Endothelial cell of umbilical vein (primary cell): ENCODE data around the gene ATXN7L1. TPM values are rescaled to one million over a fixed set of nuclear protein-coding genes. Genes with fewer than 3 reads are reported as not detected.

Experiments used
- BruUV-seq: library from RNA; stranded (reverse); fragments of 400-500 nt; replicated peaks from 2 replicates; lab custom pipeline; 2021; lab: Mats Ljungman, UMichigan
- CTCF ChIA-PET: fragments of 300-600, 350-600 bp; sonication (Branson Sonifier 250); formaldehyde crosslinking; loops from one replicate; lab custom pipeline; 2021; ENCODE audit warnings: antibody characterized with exemption, inconsistent platforms; lab: Charles Lee
- POLR2A ChIA-PET: fragments of 300-600, 350-600 bp; sonication (Branson Sonifier 250); formaldehyde crosslinking; loops from one replicate; lab custom pipeline; 2021; ENCODE audit warnings: antibody characterized with exemption, inconsistent platforms; lab: Charles Lee
- DNase-seq: peaks from one replicate; pipeline ENCODE4 v3.0.0-alpha.2; 2011; ENCODE audit warnings: low read depth, low spot score
- FAIRE-seq: peaks from 2 replicates; lab custom pipeline; 2011; peaks lifted over from hg19 to GRCh38; lab: Jason Lieb, UNC
- H2AFZ ChIP-seq: 2 replicates; pipeline ENCODE4 v1.6.0; 2012; ENCODE audit warnings: low read depth, low read length, control low read depth, inconsistent platforms
- H3K27ac ChIP-seq: 2 replicates; pipeline ENCODE4 v1.5.1; 2011; ENCODE audit warnings: low read depth, mild to moderate bottlenecking, control low read depth, low read length, moderate library complexity; ENCODE audit not compliant: insufficient read depth
- H3K27me3 ChIP-seq, 2 experiments: 2 replicates each; pipeline versions ENCODE4 v1.6.0 to v1.6.1; 2011; ENCODE audit warnings: low read length in 2 of 2, mixed read lengths in 1 of 2; ENCODE audit not compliant: control insufficient read depth in 2 of 2, insufficient read depth in 2 of 2
- H3K36me3 ChIP-seq, 2 experiments: 2 replicates in 1 of 2; 3 replicates in 1 of 2; pipeline ENCODE4 v1.5.1; 2011; ENCODE audit warnings: low read length in 2 of 2, mild to moderate bottlenecking in 1 of 2, moderate library complexity in 1 of 2; ENCODE audit not compliant: control insufficient read depth in 2 of 2, insufficient read depth in 2 of 2; ENCODE audit errors: extremely low read depth in 1 of 2
- H3K4me1 ChIP-seq: 3 replicates; pipeline ENCODE4 v1.5.1; 2011; ENCODE audit warnings: mild to moderate bottlenecking, low read length; ENCODE audit not compliant: control insufficient read depth, insufficient read depth; ENCODE audit errors: extremely low read depth
- H3K4me2 ChIP-seq: 2 replicates; pipeline ENCODE4 v1.6.1; 2011; ENCODE audit warnings: low read length, control low read depth, mixed read lengths; ENCODE audit not compliant: insufficient read depth
- H3K4me3 ChIP-seq, 3 experiments: fragments of 200-600 bp in 1 of 3; sonication (generic), shearing (Covaris generic) in 1 of 3; replicated peaks in 1 of 3; 2 replicates each; pipeline ENCODE4 v1.5.1; 2011 to 2016; ENCODE audit warnings: control low read depth in 3 of 3, low read length in 3 of 3, mild to moderate bottlenecking in 2 of 3, inconsistent platforms in 1 of 3, low read depth in 1 of 3, moderate library complexity in 1 of 3; ENCODE audit not compliant: insufficient read depth in 1 of 3
- H3K79me2 ChIP-seq: 2 replicates; pipeline ENCODE4 v1.6.0; 2012; ENCODE audit warnings: low read length, inconsistent platforms; ENCODE audit not compliant: control insufficient read depth, insufficient read depth
- H3K9ac ChIP-seq: replicated peaks from 2 replicates; pipeline ENCODE3; 2011; ENCODE audit warnings: low read length, control low read depth; ENCODE audit not compliant: insufficient read depth; ENCODE audit errors: extremely low read depth
- H3K9me1 ChIP-seq: replicated peaks from 3 replicates; pipeline ENCODE4 v1.6.0; 2011; ENCODE audit warnings: mild to moderate bottlenecking, low read length; ENCODE audit not compliant: control insufficient read depth, insufficient read depth; ENCODE audit errors: extremely low read depth
- H3K9me3 ChIP-seq: replicated peaks from 2 replicates; pipeline ENCODE4 v1.5.1; 2012; ENCODE audit warnings: low read length, inconsistent platforms; ENCODE audit not compliant: control insufficient read depth, insufficient read depth
- H4K20me1 ChIP-seq: replicated peaks from 2 replicates; pipeline ENCODE3; 2011; ENCODE audit warnings: mild to moderate bottlenecking, low read length; ENCODE audit not compliant: control insufficient read depth, insufficient read depth; ENCODE audit errors: extremely low read depth
- EZH2 ChIP-seq: IDR thresholded peaks from 2 replicates; pipeline ENCODE4 v1.6.1; 2012; ENCODE audit warnings: borderline replicate concordance, low read depth, mild to moderate bottlenecking, moderate library complexity, low read length, inconsistent platforms; ENCODE audit not compliant: severe bottlenecking
- FOS ChIP-seq: IDR thresholded peaks from 2 replicates; pipeline ENCODE4 v1.6.1; 2011; ENCODE audit warnings: mild to moderate bottlenecking, low read length, moderate library complexity, borderline replicate concordance; ENCODE audit not compliant: insufficient read depth
- GATA2 ChIP-seq: IDR thresholded peaks from 2 replicates; pipeline ENCODE4 v1.7.0; 2011; ENCODE audit warnings: low read depth, mild to moderate bottlenecking, moderate library complexity, mixed read lengths, low read length; ENCODE audit not compliant: insufficient read length, insufficient read depth
- JUN ChIP-seq: IDR thresholded peaks from 2 replicates; pipeline ENCODE4 v1.6.1; 2011; ENCODE audit warnings: borderline replicate concordance, low read depth; ENCODE audit not compliant: insufficient read length, insufficient read depth
- MAX ChIP-seq: IDR thresholded peaks from 2 replicates; pipeline ENCODE4 v1.6.1; 2011; ENCODE audit not compliant: insufficient read depth, insufficient read length
- MYC ChIP-seq: IDR thresholded peaks from one replicate; pipeline ENCODE4 v1.6.1; 2011; ENCODE audit warnings: mild to moderate bottlenecking, low read depth, low read length
- POLR2A ChIP-seq: IDR thresholded peaks from 2 replicates; pipeline ENCODE4 v1.6.1; 2012; ENCODE audit warnings: low read depth, mild to moderate bottlenecking, control low read depth, low read length
- POLR2AphosphoS5 ChIP-seq: IDR thresholded peaks from 2 replicates; pipeline ENCODE4 v1.6.1; 2012; ENCODE audit warnings: low read depth, mild to moderate bottlenecking, control low read depth, low read length, moderate library complexity; ENCODE audit not compliant: insufficient read depth
- dilution Hi-C: fragments of 300-500 bp; cut with MboI; formaldehyde crosslinking; loops from one replicate; pipeline ENCODE4 v1.15.0; 2019; ENCODE audit warnings: low sequenced_read_pairs; ENCODE audit not compliant: extremely low pct_ligation_motif_present
- intact Hi-C: fragments of 100-400 bp; cut with micrococcal nuclease; formaldehyde crosslinking; loops from one replicate; pipeline ENCODE4 v1.10.0; 2022
- polyA plus RNA-seq, 4 experiments: library from polyadenylated mRNA; depleted of rRNA in 3 of 4; stranded (reverse) in 3 of 4; unstranded in 1 of 4; fragments of >200 nt; gene quantifications; 2 replicates each; pipeline versions ENCODE4 v1.2.1 to v1.2.3, GENCODE V29; 2011 to 2012; ENCODE audit warnings: missing spikeins in 1 of 4
- total RNA-seq: library from RNA; stranded (reverse); gene quantifications from 2 replicates; pipeline ENCODE4 v1.2.3, GENCODE V29; 2021
- TF ChIP-seq, protein P1 (sequence below), 2 donors: IDR thresholded peaks; 1 replicate in 1 of 2; 2 replicates in 1 of 2; pipeline ENCODE4 v1.5.1; 2011; ENCODE audit warnings: low read length in 2 of 2, mild to moderate bottlenecking in 2 of 2, moderate library complexity in 2 of 2, control low read depth in 1 of 2, inconsistent platforms in 1 of 2, low read depth in 1 of 2; ENCODE audit not compliant: insufficient read depth in 1 of 2; ENCODE audit errors: extremely low read depth in 1 of 2

Gene ATXN7L1
- total and polyA plus RNA-seq, 2 donors (not counting 3 experiments of a cell fraction or from before 2014, with no cell fraction given) = 4.6 to 15.6 TPM

GRCh38 chr7:105590793-105591192, 285.6 kb downstream of the ATXN7L1 start:
- no peak overlapping the region for H3K4me2 ChIP-seq
- intact Hi-C loops = no loop called here
- dilution Hi-C loops = no loop called here

More at GRCh38 chr7:105590793-105591192, 285.6 kb downstream of the ATXN7L1 start:
- H3K36me3 ChIP-seq = no peaks in the 10 kb centered on the region
- no peaks in the 10 kb centered on the region for H3K9me3 ChIP-seq
- BruUV-seq = no TSS peak
- CTCF ChIA-PET = interaction anchor here (1.4 to 2.4 kb wide), 5 partner anchors 9 to 707 kb away, joined by 3 to 32 read pairs (median 5); partner anchors contain the start of genes EFCAB10 and RINT1
- H3K9ac ChIP-seq = no peak overlapping the region
- H4K20me1 ChIP-seq = no peaks in the 10 kb centered on the region
- POLR2A ChIA-PET = no interaction called here
- no peaks in the 10 kb centered on the region for H3K79me2 ChIP-seq
- FAIRE-seq (no peak), DNase-seq (no peak)
- no peak overlapping the region for H3K4me3 ChIP-seq
- TF ChIP-seq POLR2A (no peak), GATA2 (no peak), MYC (no peak), MAX (no peak), JUN (no peak), POLR2AphosphoS5 (no peak), FOS (no peak), EZH2 (no peak)
- TF ChIP-seq, protein P1, sequence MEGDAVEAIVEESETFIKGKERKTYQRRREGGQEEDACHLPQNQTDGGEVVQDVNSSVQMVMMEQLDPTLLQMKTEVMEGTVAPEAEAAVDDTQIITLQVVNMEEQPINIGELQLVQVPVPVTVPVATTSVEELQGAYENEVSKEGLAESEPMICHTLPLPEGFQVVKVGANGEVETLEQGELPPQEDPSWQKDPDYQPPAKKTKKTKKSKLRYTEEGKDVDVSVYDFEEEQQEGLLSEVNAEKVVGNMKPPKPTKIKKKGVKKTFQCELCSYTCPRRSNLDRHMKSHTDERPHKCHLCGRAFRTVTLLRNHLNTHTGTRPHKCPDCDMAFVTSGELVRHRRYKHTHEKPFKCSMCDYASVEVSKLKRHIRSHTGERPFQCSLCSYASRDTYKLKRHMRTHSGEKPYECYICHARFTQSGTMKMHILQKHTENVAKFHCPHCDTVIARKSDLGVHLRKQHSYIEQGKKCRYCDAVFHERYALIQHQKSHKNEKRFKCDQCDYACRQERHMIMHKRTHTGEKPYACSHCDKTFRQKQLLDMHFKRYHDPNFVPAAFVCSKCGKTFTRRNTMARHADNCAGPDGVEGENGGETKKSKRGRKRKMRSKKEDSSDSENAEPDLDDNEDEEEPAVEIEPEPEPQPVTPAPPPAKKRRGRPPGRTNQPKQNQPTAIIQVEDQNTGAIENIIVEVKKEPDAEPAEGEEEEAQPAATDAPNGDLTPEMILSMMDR (IDR thresholded peaks at IDR 0.05; ENCODE audit: extremely low read depth in 1 of 2, insufficient read depth in 1 of 2, low read depth in 1 of 2, low read length in 2 of 2) = no peak
- peaks cover 8% of the 10 kb centered on the region for H3K4me1 ChIP-seq
- H3K27me3 ChIP-seq = no peaks in the 10 kb centered on the region
- H3K27ac ChIP-seq = no peak overlapping the region
- H2AFZ ChIP-seq = no peak overlapping the region
- no peaks in the 10 kb centered on the region for H3K9me1 ChIP-seq
